HG03439 (cell line): ENCODE measurements around the gene CXCR1.
A peak's percentile ranks its signal among the peaks of the same experiment; 100 is the strongest.
"Not testable (repeated sequence)": the region's sequence is repeated elsewhere in the genome, so short reads cannot be mapped to it uniquely, and the experiment has no call there.

Experiments used
- ATAC-seq: cut with Tn5 transposase; IDR thresholded peaks from one replicate; pipeline ENCODE4 v1.9.1; 2021; ENCODE audit warnings: mild to moderate bottlenecking, moderate library complexity; ENCODE audit not compliant: unreplicated experiment

CXCR1 gene

GRCh38 chr2:218166791-218167190, at the start of gene CXCR1:
TSS of gene CXCR1 (minus strand) at chr2:218166962. CDS start at chr2:218165211, 1,751 bp downstream.
- ATAC-seq, result no peak

GRCh38 chr2:218216336-218216673, 49.5 kb upstream of the CXCR1 start:
- ATAC-seq, result no peak

GRCh38 chr2:218214116-218214515, 47.4 kb upstream of the CXCR1 start:
- ATAC-seq, result no peak

- no peak for ATAC-seq
Measured at GRCh38 chr2:218209078-218209477, 42.3 kb upstream of the CXCR1 start.

GRCh38 chr2:218202266-218202665, 35.5 kb upstream of the CXCR1 start:
- no peak for ATAC-seq

- no peak for ATAC-seq
Measured at GRCh38 chr2:218196974-218197373, 30.2 kb upstream of the CXCR1 start.

GRCh38 chr2:218194880-218195279, 28.1 kb upstream of the CXCR1 start:
- ATAC-seq, result no peak

GRCh38 chr2:218193701-218194100, 26.9 kb upstream of the CXCR1 start:
- no peak for ATAC-seq

- no peak for ATAC-seq
Measured at GRCh38 chr2:218192902-218193430, 26.2 kb upstream of the CXCR1 start.

GRCh38 chr2:218188528-218188927, 21.8 kb upstream of the CXCR1 start:
- ATAC-seq, result no peak

GRCh38 chr2:218187296-218188015, 20.7 kb upstream of the CXCR1 start:
- ATAC-seq, result no peak

- ATAC-seq, result no peak
Measured at GRCh38 chr2:218186876-218187275, 20.1 kb upstream of the CXCR1 start.

- peak; percentile 69 for ATAC-seq
Measured at GRCh38 chr2:218186355-218186766, 19.6 kb upstream of the CXCR1 start.

GRCh38 chr2:218184331-218184730, 17.6 kb upstream of the CXCR1 start:
- ATAC-seq, result no peak

GRCh38 chr2:218180467-218181114, 13.8 kb upstream of the CXCR1 start:
- ATAC-seq, result no peak

GRCh38 chr2:218179782-218180181, 13.0 kb upstream of the CXCR1 start:
- ATAC-seq, result no peak

GRCh38 chr2:218172845-218173244, 6.1 kb upstream of the CXCR1 start:
- ATAC-seq, result no peak

GRCh38 chr2:218171744-218172143, 5.0 kb upstream of the CXCR1 start:
- ATAC-seq, result not testable (repeated sequence)

GRCh38 chr2:218169757-218170546, 3.2 kb upstream of the CXCR1 start:
- ATAC-seq, result no peak

- ATAC-seq, result no peak
Measured at GRCh38 chr2:218168635-218169462, 2.1 kb upstream of the CXCR1 start.

GRCh38 chr2:218168016-218168415, 1.3 kb upstream of the CXCR1 start:
- ATAC-seq, result no peak
